ENCODE data around the gene NMUR1. TPM values are rescaled to one million over a fixed set of nuclear protein-coding genes. Genes with fewer than 3 reads are reported as not detected.

Gene NMUR1
- polyA plus RNA-seq, 5 donors: 0.34 to 0.75 (median 0.55) TPM

DNA sequence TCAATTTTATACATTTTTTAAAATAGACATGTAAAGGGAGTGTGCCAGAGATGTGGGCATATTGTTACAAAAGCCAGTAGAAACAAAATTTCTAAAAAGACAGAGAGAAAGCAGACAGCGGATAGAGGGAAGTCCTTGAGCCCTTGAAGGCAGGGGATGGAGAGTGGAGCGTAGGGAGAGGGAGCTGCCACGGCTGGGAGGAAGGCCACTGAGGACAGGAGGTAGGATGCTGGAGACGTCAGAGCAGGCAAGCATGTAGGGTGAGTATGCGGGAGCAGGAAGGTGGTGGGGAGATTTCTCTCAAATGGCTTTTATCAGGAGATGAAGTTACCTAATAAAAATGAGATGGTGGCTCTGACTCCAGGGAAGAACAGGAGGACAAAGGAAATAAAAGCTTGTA lies 41.9 kb downstream of the NMUR1 start:
- DNase-seq: no peak

DNA sequence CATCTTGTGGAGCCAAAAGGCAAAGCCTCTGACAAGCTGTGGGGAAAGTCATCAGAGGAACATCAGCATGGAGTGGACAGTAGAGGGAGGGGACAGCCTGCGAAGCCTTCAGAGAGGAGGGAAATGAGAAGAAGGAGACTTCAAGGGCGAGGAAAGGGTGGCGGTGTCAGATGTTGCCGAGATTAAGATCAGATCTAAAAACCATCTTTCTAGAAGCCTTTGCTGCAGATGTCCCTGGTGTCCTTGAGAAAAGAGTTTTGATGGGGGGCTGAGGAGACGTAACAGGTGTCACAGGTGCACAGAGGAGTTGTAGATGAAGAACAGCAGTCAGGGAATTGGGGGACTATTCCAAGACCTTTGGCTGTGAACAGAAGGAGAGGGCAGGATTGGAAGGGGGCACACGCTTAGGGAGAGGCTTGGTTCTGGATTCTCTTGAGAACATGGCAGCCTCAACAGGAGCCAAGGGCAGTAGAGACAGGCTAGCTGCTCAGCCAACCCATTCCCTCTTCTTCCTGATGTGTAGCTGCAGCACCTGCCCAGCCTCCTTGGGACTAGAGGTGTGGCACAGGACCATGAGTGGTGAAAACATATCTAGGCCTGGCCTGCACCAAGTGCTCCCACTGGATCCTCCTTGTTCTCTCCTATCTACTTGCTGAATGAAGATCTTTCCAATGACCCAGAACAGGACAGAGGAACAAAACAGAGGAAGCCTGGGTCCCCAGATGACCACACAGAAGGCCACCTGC lies 43.2 kb downstream of the NMUR1 start:
- no peak for DNase-seq

DNA sequence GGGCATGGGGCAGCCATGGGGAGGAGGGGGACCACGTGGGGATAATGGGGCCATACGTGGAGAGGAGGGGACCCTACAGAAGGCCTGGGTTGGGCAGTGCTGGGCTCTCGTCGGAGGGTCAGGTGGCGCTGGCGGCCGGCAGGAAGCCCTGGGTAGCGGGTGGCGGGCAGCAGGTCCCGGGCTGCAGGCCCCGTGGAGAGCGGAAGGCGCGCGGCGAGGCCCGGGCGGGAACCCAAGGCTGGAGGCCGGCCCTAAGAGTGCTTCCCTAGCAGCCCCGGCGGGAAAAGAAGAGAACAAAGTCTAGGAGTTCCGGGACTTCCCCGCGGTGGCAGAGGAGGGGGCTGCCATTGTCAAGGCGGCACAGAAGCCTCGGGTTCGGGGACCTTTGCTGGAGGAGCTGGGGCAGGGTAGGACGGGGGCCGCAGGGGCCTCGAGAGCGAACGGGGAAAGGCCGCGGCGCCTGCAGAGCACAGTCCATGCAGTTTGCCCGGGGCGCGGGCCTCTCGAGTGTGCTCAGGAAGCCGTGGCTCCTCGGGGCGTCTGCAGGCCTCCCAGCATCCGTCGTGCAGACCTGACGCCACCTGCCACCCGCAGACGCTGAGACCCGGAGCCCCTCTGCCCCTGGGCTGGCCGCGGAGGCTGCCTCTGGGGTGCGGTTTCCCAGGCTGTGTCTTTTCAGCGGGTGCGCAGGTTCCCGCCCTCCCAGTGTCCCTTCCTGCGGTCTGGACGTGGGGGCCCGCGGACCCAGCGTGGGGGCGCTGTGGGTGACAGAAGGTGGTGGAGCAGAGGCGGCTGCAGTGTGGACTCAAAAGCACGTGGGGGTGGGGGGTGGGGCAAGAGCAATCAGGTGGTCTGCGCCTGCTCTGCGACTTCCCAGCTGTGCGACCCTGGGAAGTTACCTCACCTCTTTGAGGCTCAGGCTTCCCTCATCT lies 46.6 kb downstream of the NMUR1 start:
- peak in 1 of 2 donors; percentile 14 for DNase-seq

DNA sequence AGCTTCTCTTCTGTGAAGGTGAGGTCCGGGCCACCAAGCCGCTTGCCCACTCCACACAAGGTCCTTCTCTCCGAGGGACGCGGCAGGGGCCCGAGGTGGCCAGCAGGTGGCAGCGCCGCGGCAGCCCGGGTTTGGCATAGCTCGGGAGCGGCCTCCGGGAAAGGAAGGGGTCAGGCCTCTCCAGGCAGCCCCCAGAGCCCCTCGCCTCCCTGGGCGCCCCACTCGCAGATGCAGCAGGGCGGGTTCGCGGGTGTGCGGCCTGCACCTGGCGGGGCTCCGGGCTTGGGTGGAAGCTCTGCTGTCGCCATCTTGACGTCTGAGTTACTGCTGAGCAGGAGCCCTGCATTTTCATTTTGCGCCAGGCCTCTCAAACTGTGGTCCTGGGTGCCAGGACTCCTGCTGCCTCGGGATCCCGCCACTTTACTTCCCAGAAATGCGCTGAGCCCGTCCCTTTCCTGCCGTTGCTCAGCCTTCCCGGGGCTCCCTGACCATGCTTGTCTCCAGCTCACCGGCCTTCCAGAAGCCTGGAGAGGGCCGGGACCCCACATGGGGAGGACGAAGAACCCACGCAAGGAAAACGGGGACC lies 47.3 kb downstream of the NMUR1 start:
- peak; percentile 51 to 55 for DNase-seq

DNA sequence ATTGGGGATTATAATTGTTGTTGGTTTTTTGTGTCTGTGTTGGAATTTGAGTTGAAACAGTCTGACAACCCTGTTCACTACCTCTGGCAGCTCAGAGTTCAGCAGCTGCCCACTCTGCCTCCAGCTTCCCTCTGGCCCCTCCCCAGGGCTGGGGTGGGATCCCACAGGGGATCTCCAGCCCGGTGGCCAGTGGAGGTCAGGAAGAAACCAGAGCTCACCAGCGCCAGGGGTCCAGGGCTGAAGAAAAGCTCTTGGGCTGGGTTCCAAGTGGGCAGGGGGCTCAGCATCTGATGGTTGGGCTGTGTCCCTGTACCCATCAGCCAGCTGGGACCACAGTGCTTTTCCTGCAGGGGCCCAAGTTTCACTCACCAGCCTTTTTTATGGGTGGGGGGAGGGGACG lies 49.5 kb downstream of the NMUR1 start:
- DNase-seq: no peak

DNA sequence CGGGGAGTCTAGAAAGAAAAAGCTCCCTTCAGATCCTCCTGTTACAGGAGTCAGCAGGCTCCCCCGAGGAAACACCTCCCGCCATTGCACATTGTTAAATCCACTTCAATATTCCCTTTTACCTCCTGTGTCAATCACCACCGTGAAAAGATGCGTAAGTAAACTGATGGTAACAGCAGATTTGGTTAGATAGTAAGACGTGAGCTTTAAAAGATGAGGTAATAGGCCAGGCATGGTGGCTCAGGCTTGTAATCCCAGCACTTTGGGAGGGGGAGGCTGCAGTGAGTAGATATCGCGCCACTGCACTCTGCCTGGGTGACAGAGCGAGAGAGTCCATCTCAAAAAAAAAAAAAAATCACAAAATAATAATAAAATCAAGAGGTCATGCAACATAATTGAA lies 50.8 kb downstream of the NMUR1 start:
- no peak for DNase-seq

DNA sequence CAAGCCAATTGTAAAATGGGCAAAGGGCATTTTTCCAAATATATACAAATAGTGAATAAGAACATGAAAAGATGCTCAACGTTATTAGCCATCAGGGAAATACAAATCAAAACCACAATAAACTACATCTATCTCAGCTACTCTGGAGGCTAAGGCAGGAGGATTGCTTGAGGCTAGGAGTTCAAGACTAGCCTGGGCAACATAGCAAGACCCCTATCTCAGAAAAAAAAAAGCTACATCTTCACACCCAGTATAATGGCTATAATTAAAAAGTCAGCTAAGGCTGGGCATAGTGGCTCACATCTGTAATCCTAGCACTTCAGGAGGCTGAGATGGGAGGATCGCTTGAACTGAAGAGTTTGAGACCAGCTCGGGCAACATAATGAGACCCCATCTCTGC lies 53.3 kb downstream of the NMUR1 start:
- no peak for DNase-seq

DNA sequence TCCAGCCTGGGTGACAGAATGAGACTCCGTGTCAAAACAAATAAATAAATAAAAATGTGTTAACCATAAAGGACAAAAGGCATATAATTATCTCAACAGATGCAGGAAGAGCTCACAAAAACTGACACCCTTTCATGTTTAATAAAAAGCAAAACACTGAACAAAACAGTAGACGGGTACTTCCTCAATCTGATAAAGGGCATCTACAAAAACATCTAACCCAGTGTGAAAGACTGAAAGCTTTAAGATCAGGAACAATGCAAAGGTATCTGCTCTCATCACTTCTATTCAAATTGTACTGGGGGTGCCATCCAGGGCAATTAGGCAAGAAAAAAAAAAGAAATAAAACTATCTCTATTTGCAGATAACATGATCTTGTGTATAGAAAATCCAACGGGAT lies 54.3 kb downstream of the NMUR1 start:
- DNase-seq: no peak

Other genes with a start within 250 kb of the NMUR1 start
- 1 to 10 TPM; 2.0 to 5.2 (median 3.3) TPM for gene B3GNT7, start 134.7 kb downstream of the NMUR1 start, polyA plus RNA-seq (ENCODE audit: insufficient read depth in 1 of 5, insufficient read length in 5 of 5, low replicate concordance in 1 of 5)
- gene NCL, start 66.0 kb downstream of the NMUR1 start, polyA plus RNA-seq (ENCODE audit: insufficient read depth in 1 of 5, insufficient read length in 5 of 5, low replicate concordance in 1 of 5): 1,000 to 10,000 TPM in 1 of 5 donors, 100 to 1,000 TPM in 4; 767 to 1,092 (median 942) TPM
- gene TEX44, start 62.4 kb upstream of the NMUR1 start, polyA plus RNA-seq (ENCODE audit: insufficient read depth in 1 of 5, insufficient read length in 5 of 5, low replicate concordance in 1 of 5): under 1 TPM in 1 of 5 donors, not detected in 4; 0.15 TPM
- 1,000 to 10,000 TPM; 1,677 to 2,311 (median 2,160) TPM for gene PTMA, start 178.1 kb upstream of the NMUR1 start, polyA plus RNA-seq (ENCODE audit: insufficient read depth in 1 of 5, insufficient read length in 5 of 5, low replicate concordance in 1 of 5)

Data from right lung (tissue), 5 donors.